K562 (cell line): ENCODE measurements around the gene ACO2. TPM values are rescaled to one million over a fixed set of nuclear protein-coding genes. Genes with fewer than 3 reads are reported as not detected.

Experiments
- ARID1B ChIP-seq: fragments of 450-650 bp; IDR thresholded peaks from 2 replicates; pipeline ENCODE4 v1.6.1; 2016; ENCODE audit warnings: antibody characterized with exemption, mild to moderate bottlenecking, inconsistent platforms
- BCLAF1 ChIP-seq, 2 experiments: fragments of 450-650 bp in 1 of 2; IDR thresholded peaks; 2 replicates each; pipeline ENCODE4 v1.6.1; 2011 to 2017; ENCODE audit warnings: low read depth in 2 of 2, antibody characterized with exemption in 1 of 2, borderline replicate concordance in 1 of 2, low read length in 1 of 2, mild to moderate bottlenecking in 1 of 2, mixed read lengths in 1 of 2; ENCODE audit not compliant: control insufficient read depth in 1 of 2
- EP300 ChIP-seq: IDR thresholded peaks from 2 replicates; pipeline ENCODE4 v1.6.1; 2012; ENCODE audit warnings: low read length, improper control_type of control experiment
- IFI16 ChIP-seq: fragments of 250-450 bp; sonication (Bioruptor Pico); IDR thresholded peaks from 2 replicates; pipeline ENCODE4 v2.1.2; 2022; ENCODE audit warnings: mild to moderate bottlenecking, inconsistent platforms
- NFIC ChIP-seq: fragments of 450-650 bp; IDR thresholded peaks from 2 replicates; pipeline ENCODE4 v1.6.1; 2017; ENCODE audit warnings: mild to moderate bottlenecking, inconsistent platforms
- ZBTB9 ChIP-seq: fragments of 450-650 bp; formaldehyde crosslinking; IDR thresholded peaks from 2 replicates; pipeline ENCODE4 v1.4.0; 2020; ENCODE audit warnings: mild to moderate bottlenecking, moderate library complexity
- ZNF143 ChIP-seq: sonication (generic); formaldehyde crosslinking; IDR thresholded peaks from 2 replicates; pipeline ENCODE4 v1.9.0; 2022; ENCODE audit warnings: mild to moderate bottlenecking, missing genetic modification reagents
- polyA plus RNA-seq, 8 experiments: library from polyadenylated mRNA; depleted of rRNA in 4 of 8; stranded (reverse) in 5 of 8; unstranded in 3 of 8; fragments of >200 nt; fragmentation: Nextera tagmentation in 2 of 8; fragmentation: Illumina TruSeq in 1 of 8; extraction: Ambion mirVana in 2 of 8; extraction: Trizol in 1 of 8; gene quantifications; 2 replicates each; pipeline versions ENCODE4 v1.2.1 to v1.2.3, GENCODE V29; 2011 to 2014; ENCODE audit warnings: inconsistent platforms in 1 of 8, missing spikeins in 1 of 8
- total RNA-seq, 7 experiments: library from RNA; depleted of rRNA in 6 of 7; stranded (reverse); fragments of >200 nt in 6 of 7; fragmentation: Illumina TruSeq in 2 of 7; extraction: Trizol in 2 of 7; gene quantifications; 2 replicates each; pipeline versions ENCODE4 v1.2.1 to v1.2.3, GENCODE V29; 2011 to 2021; ENCODE audit warnings: low replicate concordance in 1 of 7

ACO2 gene
- total and polyA plus RNA-seq, 9 of the 15 experiments (the other 6 are each of a cell fraction or from before 2014, with no cell fraction given) = 16.2 to 119 (median 43.2) TPM

GRCh38 chr22:41540006-41540315, 71.0 kb downstream of the ACO2 start (continued):
- TF ChIP-seq BCLAF1 (IDR thresholded peaks at IDR 0.05; ENCODE audit: borderline replicate concordance in 1 of 2, control insufficient read depth in 1 of 2, low read depth in 2 of 2, low read length in 1 of 2) (no peak), NFIC (peak; percentile 58), EP300 (peak; percentile 52; the same call in 1 of the 2 replicates), ZNF143 (CRISPR knock-in tag) (no peak), ARID1B (peak; percentile 82), IFI16 (CRISPR knock-in tag) (no peak), ZBTB9 (CRISPR knock-in tag) (no peak)
- TF ChIP-seq, all 486 proteins: peak for 21
